NCI-H345 treated with DMSO at 0.1 percent for 48 hours (cell line): ENCODE results near the gene CHPF2.

Experiments
- DNase-seq: peaks from one replicate; lab custom pipeline; 2025; ENCODE audit not compliant: unreplicated experiment; lab: John Stamatoyannopoulos, UW

The CHPF2 gene

GRCh38 chr7:151205730-151206129, 26.6 kb upstream of the CHPF2 start:
- no peak for DNase-seq

DNA sequence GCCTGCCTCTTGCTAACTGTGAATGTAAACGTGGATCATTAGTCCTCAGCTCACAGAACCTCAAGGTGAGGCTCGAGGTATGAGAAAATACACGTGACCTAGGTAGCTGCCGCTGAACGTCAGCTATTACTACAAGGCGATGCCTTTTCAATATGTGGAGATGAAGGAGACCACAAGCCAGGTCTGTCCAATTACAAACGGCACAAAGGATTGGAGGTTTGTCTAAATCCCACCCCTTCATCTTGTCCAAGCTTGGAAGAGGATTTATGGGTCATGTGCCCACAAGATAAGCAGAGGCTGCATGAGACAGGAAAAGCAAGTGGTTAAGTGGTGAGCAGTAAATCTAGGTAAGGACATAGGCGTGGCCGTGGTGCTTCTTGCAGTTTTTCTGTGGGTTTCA, 25.4 kb upstream of the CHPF2 start:
- DNase-seq, result no peak

- DNase-seq, result no peak
Measured at GRCh38 chr7:151207315-151207714, 25.0 kb upstream of the CHPF2 start.

DNA sequence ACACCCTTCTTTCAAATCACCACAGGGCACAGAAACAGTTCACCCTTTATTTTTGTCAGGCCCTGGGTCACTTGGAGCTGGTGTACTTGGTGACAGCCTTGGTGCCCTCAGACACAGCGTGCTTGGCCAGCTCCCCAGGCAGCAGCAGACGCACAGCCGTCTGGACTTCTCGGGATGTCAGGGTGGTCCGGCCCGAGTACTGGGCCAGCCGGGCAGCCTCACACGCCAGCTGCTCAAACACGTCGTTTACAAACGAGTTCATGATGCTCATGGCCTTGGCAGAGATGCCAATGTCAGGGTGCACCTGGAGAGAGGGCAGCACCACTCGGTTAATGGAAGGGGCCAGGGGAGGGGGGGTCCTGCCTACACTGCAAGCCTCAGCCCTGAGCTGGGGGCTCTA, 24.5 kb upstream of the CHPF2 start:
- no peak for DNase-seq

DNA sequence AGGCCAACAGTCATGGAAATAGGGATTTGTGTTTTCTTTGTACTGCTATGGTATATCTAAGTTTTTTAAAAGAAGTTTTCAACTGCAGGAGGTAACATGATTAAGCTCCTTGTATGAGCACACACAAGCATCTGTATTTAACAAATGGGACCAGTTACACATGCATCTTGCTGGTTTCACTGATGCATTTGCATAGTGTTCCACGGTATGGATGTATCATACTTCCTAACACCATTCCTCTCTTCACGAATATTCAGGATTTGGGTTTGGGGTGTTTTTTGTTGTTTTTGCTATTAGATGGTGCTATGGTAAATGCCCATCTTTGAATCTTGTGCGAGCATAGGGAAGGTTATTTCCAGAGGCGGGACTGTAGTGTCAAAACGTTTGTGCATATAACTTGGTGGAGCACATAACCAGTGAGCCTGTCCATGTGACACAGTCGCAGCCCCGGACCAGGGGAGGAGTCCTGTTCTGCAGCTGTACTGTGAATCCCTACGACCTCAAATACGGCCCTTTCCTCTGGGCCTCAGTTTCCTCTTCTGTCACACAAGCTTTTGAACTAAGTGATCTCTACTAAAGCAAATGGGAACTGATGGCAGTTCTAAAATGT, 23.9 kb upstream of the CHPF2 start:
- no peak for DNase-seq

DNA sequence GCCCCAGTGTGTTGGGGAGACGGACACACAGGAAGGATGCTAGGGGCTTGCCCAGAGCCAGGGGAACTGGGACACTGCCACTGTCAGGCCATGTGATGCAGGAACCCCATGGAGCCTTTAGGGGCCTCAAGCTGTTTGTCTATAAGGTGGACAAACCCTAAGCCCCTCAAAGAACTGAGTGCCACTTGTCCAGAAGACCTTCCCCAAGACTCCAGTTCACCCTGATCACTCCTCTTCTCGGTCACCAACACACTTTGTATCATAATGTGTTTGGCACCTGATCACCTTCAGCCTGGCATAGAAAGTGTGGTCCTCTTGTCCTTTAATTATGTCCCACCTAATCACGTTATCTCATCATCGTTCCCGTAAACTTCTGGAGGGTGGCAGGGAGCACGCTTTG, 22.7 kb upstream of the CHPF2 start:
- DNase-seq, result no peak

GRCh38 chr7:151210087-151210854, 22.0 kb upstream of the CHPF2 start, which contains the start of gene H2BK1:
H2BK1 (minus strand) TSS chr7:151210488; CDS start chr7:151210318, 170 bp downstream.
- no peak for DNase-seq

GRCh38 chr7:151211155-151211772, 21.0 kb upstream of the CHPF2 start:
- DNase-seq, result no peak

- no peak for DNase-seq
Measured at GRCh38 chr7:151212626-151213025, 19.7 kb upstream of the CHPF2 start.

DNA sequence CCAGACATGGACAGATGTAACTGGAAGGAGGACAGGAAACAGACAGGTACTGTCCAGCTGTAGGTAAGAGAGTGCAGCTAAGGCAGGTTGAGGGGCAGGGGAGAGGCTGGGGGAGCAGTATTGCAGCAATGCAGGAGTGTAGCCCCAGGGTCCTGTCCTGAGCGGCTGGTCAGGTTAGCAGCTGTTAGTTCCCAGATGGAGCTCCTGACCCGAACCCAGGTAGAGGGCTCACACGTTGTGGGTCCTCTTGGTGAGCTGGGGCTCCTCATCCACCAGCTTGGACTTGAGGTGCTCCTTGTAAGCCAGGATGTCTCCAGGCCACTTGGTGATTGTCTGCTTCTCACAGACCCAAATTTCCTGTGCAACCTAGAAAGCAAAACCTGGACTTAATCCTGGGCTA, 18.5 kb upstream of the CHPF2 start:
- DNase-seq, result no peak

DNA sequence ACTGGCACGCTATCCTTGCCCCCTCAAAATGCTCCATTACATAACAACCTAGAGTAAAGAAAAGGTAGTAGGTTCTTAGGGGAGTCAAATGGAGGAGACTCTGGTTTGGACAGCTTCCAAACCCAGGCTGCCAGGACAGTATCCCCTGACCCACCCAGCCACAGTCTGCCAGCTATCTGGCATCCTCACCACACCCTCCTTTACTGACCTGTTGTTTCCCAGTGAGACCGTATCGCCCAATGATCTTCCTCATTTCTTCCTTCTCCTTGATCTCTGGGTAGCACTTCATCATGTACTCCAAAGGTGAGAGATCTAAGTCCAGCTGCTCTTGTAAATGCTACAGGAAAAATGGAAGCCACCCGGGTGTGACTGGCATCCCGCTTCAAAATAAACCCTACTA, 16.9 kb upstream of the CHPF2 start:
- no peak for DNase-seq

DNA sequence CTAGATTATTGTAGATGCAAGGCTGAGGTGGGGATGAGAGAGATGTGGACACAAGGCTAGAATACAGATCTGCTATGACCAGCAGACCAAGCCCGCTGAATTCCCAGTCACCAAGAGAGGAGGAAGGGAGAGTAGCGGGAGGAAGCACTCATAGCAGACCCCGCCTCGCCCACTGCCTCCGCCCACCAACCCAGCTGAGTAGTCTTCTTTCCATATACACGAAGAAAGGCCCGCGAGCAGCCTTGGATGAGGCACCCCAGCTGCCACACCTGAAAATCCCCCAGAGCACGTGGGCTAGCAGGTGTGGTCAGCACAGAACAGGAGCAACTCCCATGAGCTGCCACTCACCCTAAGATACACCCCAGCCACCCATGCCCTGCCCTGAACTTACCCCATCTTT, 14.1 kb upstream of the CHPF2 start:
- no peak for DNase-seq

GRCh38 chr7:151223728-151224127, 8.6 kb upstream of the CHPF2 start:
- DNase-seq, result no peak

GRCh38 chr7:151225948-151226510, 6.3 kb upstream of the CHPF2 start:
- DNase-seq, result no peak

DNA sequence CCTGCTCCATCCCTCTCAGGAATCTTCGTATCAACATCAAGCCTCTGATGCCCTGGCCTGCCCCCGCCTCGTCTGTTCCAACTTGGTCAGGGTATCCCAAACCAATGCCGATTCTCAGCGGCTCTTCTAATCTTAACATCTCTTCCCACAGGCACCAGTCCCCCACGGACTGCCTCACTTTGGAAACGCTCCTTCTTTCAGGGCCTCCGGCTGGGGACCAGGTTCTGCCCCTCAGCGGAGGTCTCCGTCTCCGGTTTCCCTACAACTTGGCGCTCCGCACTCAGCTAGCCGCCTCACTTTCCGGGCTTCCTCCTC, 5.8 kb upstream of the CHPF2 start:
- no peak for DNase-seq

GRCh38 chr7:151226875-151227782, 5.2 kb upstream of the CHPF2 start, which contains the start of gene ABCF2:
ABCF2 (minus strand) TSS chr7:151227205; CDS start chr7:151226458, 747 bp downstream.
- peak; percentile 92 for DNase-seq

GRCh38 chr7:151228024-151228866, 4.0 kb upstream of the CHPF2 start:
- DNase-seq, result no peak

- no peak for DNase-seq
Measured at GRCh38 chr7:151229249-151229648, 3.0 kb upstream of the CHPF2 start.

DNA sequence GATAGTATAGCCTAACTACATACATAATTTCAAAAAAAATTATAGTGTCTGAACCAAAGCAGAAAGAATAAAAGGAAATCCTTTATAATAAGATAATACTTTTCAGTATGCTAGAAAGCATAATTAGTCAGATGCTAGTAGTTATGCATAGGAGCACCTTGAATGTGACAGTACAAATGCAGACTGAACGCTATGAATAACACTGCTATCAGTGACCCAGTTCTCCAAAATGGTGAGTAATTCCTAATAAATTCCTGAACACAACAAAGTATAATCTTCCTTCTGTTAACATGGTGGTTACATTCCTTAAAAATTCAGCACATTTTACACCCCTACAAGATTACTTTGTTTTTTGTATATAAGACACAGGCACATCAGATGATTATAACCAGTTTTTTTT, 1.2 kb upstream of the CHPF2 start:
- DNase-seq, result no peak
